Heart left ventricle (tissue), 13 donors: ENCODE measurements around the gene PCNX3.

Source experiments
- CTCF ChIP-seq, 12 donors: fragments of 200-600 bp; sonication (generic) in 4 of 12; IDR thresholded peaks; one replicate each; pipeline versions ENCODE4 v1.5.0 to v1.8.0; 2018 to 2022; ENCODE audit warnings: antibody characterized with exemption in 12 of 12, mild to moderate bottlenecking in 5 of 12
- POLR2A ChIP-seq, 2 donors: fragments of 450-650 bp; IDR thresholded peaks; one replicate each; pipeline ENCODE4 v1.6.1; 2017; ENCODE audit warnings: antibody characterized with exemption in 2 of 2, mild to moderate bottlenecking in 2 of 2, moderate library complexity in 2 of 2
- donor health status: ischemic (EF 13 %, LVEDD 7.1; RV severe dilation, severe dysfunction).
- donor health status: DM: no; HTN: yes; CAD: no.
- donor health status: DM: no; HTN: no; CAD: no.
- donor health status: ischemic (EF 25% LVEDD 6.9; RV normal size, moderate dysfunction).
- donor health status: ischemic (EF 25% LVEDD 5.7; RV mildly dilated, moderate dysfunction).
- donor health status: ischemic (EF 35%, LVEDD 5.7; RV mildly dilated, moderate dysfunction).
- donor health status: nonischemic (EF 11% LVEDD 7.7; RV severe dilation, severe dysfunction).
- donor health status: DM: yes; HTN: yes; CAD: no.
- donor health status: PGD.
- donor health status: ischemic (EF 29% LVEDD 5.4; RV normal size, mild dysfunction).
- donor health status: nonischemic (EF 23%, LVEDD 6.1; RV moderate dilation, normal function).

GRCh38 chr11:65619281-65619928, 3.8 kb downstream of the PCNX3 start:
- TF ChIP-seq CTCF (IDR thresholded peaks at IDR 0.05) (no peak), POLR2A (IDR thresholded peaks at IDR 0.05) (no peak)
